Activated T-cell treated with anti-CD3 and anti-CD28 coated beads, Interleukin-2, amount 50 U/mL, for 48 hours (primary cell): Measurements from ENCODE around the gene UBE2E1.

ENCODE experiments used
- DNase-seq, 2 experiments: peaks; one replicate each; pipeline ENCODE4 v3.0.0-alpha.2; 2020

Gene UBE2E1

DNA sequence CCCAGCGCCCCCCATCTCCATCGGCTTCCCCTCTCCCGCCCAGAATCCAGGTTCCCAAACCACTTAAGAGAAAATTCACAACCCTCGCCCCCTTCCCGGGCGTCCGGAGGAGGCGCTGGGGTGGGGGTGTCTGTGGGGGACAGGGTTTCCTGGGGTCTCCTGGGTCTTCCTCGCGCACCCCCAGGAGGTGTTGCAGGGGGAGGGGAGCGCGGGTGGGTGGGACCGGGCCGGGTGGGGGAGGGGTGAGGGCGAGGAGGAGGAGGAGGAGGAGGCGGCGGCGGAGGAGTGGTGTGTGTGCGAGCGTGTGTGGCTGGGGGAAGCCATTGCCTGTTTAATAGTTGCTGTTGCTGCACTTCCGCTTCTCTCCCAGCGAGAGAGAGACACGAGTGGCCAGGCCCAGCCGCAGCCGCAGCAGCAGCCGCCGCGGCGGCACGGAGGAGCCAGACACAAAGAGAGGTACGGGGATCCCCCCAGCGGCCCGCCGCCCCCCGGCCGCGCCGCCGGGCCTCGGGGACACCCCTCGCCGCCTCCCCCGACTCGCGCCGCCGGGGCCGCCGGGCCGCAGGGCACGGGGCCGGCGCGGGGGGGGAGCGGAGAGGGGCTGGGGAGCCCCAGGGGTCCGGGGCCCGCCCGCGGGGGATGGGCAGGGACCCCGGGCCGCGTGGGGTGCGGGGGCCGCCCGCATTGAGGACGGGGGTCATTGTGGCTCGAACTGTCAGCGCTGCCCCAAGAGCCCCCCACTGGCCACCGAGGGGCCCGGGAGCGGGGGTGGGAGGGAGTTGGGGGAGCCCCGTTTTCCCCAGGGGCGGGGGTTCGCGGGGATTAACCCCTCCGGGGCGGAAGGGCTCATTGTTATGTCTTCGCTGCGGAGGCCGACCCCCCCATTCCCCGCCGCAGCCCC is at the start of gene UBE2E1:
TSS of gene UBE2E1 (plus strand) at position 323 of the 901 bp plus-strand sequence. CDS start 1,315 bp downstream, outside the sequence.
- peak; percentile 66 to 73 for DNase-seq

DNA sequence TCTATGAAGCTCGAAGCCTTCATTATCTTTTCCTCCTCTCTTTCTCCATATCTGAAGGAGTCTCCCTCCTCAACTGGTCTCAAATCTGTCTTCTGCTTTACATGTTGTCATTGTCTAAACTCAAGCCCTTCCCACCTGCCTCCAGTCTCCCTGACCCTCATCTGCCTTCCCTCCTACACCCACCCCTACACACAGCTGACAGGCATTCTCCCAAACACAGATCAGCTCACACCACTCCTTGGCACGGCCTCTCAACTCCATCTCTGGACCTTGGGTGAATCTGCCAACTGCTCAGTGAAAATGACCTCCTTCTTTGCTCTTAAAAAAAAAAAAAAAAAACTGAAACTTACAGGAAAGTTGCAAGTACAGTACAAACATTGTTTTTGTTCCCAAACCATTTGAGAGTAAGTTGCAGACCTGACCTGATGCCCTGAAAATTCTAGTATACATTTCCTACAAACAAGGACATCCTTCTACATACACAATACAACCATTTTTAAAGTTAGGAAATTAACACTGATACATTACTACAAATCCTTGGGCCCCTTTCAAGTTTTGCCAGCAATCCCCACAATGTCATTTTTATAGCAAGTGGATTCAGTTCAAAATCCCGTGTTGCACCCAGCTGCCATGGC is 49.4 kb upstream of the UBE2E1 start:
- DNase-seq: no peak

DNA sequence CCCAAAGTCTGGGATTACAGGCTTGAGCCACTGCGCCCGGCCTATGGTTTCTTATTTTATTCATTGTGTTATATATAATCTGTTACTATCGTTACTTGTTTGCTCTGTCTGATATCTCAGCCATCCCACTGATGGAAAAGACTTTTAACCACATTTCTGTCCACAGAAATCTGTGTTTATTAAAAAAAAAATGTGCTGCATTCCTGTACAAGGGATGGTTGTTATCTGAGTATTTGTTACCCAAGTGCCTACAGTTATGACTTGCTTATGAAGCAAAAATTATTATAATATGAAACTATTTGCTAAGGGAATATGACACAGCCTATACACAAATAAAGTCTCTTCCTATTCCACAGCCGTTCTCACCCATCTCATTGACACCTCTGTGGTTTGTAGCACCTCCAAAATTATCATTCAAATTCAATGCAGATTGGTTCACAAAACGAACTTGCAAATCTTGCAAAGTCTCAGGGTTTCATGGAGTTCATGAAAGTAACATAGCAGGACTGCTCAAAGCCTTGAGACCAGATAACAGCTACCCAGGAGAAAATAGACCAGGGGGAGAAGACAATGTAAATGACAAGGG is 47.4 kb upstream of the UBE2E1 start:
- DNase-seq: no peak

DNA sequence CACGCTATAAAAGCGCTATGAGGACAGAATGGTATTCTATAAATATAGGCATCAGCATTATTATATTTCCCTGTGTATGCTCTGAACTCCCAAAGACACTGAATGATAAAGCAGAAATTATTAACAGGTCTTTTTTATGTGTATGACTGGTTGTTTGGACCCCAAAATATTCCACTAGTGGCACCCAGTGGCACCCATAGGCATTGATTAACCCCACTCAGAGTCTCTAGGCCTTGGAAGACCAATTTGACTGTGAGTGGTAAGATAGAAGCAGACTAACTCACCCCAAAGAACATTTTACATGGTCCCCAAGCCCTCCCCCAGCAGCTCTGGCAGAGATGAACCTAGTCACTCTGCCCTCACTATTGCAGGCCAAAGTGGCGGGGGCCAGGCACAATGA is 45.4 kb upstream of the UBE2E1 start:
- no peak for DNase-seq

DNA sequence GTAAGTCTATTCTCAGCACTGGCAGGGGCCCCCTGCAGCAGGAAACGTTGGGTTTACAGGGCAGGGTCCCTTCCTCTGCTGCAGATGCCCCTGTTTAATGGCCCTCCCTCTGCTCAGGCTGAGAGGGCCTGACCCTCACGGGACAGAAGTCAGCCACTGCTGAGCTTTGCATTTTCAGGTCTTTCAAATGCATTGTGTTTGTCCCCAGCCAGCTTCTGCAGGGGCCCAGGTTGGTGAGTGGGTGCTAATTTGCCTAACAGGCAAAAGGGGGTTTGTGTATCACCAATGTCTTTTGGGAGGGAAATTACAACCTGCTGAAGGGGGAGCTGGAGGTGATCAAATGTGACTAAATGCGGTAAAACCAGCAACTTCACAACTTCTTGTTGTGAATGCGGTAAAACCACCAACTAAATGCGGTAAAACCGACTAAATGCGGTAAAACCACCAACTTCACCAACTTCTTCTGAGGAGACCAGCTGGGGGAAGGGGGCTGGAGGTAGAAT is 44.8 kb upstream of the UBE2E1 start:
- peak; percentile 25 to 39 for DNase-seq

DNA sequence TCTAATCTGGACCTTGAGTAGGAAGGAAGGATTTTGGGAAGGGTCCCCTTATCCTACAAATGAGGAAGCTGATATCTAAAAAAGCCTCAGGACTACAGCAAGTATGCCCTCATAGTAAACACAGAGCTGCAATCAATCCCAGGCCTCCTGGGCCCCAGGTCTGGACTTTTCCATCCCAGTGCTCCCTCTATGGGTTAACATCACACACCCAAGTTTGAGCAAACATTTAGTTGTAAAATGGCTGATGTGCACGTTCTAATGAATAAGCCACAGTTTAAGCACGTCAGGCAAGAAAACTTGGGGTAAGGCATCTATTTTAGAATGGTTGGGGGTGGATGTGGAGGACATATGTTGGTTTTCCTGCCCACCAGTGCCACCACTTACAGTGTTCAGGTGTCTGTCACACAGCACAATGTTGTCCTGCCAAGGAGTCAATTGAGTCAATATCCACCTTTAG is 44.3 kb upstream of the UBE2E1 start:
- peak in 1 of 2 experiments; percentile 20 for DNase-seq

DNA sequence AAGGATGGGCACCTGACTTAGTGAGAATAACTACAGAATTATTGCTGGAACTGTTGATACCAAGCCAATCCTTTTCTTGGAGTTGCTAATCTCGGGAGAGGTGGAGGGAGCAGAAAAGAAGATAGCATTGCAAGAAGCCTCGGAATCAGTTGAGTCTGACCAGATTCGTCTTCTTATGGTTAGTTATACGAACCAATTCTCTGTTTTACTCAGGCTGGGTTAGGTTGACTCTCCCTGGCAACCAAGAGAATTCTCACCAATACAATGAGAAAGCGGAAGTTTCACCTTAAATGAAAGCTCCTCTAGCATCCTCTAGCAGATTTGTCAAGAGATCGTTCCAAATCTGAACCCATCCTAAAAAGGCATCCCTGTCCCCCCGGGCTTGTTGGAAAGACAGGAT is 43.5 kb upstream of the UBE2E1 start:
- peak in 1 of 2 experiments; percentile 28 for DNase-seq

DNA sequence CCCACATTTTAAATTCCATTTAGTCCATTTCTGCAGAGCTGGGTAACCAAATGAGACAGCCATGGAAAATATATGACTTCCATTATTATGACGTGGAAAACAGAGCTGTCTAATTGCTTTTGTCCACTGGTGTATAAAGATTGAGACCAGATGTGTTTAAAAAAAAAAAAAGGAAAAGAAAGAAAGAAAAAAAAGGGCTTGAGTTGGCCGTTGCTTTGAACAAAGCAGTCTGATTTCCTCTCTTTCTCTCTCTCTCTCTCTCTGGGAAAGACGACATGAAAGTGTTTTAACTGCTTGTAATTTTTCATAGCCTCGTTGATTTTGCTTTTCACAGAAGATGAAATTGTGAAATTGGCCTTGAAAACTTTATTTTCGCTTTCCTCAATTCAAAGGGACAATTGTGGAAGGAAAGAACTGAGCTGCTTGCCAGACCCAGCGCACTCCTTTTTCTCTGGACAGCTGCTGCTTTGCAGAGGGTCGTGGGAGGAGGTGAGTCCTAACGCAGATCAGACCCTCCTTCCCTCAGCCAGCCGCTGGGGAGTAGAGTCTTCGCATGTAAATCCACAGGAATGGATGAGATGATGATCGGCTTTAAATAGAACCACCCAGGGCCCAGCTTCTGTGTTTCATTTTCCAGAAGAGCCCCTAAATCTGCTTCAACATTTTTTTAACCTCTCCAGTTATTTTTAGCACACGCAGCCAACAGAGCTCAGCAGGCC is 42.8 kb upstream of the UBE2E1 start:
- DNase-seq: no peak

DNA sequence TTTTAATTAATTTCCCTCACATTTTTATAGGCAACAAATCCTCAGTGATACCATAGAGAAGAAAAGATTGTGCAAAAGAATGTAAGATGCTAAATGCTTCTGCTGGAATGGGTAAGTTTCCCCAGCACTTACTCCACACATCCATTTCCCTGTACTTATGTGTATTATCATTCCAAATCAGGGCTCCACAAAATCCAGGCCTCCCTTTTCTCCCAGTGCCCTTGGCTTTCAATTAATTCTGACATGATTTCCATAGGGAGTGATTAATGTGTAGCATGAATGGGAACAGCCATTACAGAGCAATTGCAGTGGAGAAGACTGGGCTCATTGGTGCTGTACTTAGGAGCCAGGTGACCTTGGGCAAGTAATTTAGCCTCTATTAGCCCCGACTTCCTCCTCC is 41.3 kb upstream of the UBE2E1 start:
- no peak for DNase-seq

DNA sequence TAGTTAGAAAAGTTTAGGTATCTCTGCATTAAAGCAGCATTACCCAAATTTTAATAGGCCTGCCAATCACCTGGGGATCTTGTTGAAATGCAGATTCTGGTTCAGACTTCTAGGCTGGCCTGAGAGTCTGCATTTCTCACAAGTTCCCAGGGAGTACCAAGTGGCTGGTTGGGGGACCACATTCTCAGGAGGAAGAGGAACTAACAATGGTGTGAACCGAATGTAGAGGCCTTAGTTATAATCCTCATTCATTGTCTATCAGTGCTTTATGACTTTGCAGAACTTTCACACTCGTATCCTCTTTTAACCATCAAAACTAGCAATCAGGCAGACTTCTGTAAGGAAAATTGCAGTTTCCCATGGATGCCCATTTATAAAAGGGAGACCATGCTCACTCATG is 38.2 kb upstream of the UBE2E1 start:
- DNase-seq: no peak

DNA sequence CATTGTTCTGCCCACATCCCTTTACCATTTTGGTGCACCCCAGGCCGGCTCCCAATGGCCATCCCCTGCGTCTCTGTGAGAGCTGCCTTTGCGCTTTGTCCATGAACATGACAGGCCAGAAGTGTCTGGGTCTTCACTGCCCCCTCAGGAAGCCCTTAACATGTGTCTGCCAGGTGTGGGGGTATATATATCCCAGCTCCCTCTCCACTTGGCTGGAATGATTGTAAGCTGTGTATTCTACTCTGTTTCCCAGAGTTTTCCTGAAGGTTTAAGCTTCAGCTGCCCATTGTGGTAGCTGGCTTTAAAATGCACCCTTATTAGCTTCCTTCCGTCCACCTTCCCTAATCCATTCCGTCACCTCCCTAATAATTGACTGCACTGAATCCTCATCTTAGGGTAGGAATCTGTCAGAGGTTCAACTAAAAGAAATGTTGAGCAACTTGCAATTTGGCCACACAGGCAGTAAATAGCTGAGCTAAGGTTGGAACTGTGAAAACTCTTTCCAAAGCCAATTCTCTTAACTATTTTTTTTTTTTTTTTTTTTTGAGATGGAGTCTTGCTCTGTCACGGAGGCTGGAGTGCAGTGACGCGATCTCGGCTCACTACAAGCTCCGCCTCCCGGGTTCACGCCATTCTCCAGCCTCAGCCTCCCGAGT is 30.4 kb upstream of the UBE2E1 start:
- no peak for DNase-seq

DNA sequence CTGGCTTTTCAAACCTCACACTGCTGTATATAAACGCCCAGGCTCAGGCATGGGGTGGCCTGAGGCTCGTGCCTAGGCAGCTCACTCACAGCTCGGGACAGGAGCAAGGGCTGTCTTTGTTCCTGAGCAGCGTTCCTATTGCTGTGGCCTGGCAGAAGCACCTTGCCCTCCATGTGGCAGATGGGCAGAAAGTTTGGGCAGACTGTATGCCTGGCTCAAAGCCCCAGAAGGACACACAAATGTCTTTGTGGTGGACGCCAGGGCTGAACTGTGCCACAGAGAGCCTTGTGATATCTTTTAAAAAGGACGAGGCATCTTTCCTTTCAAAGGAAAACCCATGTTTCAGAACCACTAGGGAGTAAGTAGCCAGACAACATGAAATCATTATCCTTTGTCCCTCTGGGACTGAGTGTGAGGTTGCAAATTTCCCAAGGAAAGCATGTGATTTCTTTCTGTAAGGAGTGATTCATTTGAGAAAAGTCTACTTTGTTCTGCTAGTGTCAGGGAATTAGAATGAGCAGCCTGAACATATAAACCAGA is 29.3 kb upstream of the UBE2E1 start:
- no peak for DNase-seq

DNA sequence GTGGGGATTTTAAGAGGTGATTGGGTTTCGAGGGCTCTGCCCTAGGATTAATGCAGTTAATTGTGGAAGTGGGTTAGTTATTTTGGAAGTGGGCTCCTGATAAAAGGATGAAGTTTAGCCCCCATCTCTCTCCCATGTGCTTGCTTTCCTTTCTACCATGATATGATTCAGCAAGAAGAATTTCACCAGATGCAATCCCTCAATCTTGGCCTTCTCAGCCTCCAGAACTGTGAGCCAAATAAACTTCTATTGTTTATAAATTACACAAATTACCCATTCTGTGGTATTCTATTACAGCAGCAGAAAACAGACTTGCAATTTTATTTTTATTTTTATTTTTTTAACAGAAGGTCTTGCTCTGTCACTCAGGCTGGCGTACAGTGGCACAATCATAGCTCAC is 27.3 kb upstream of the UBE2E1 start:
- DNase-seq: no peak

DNA sequence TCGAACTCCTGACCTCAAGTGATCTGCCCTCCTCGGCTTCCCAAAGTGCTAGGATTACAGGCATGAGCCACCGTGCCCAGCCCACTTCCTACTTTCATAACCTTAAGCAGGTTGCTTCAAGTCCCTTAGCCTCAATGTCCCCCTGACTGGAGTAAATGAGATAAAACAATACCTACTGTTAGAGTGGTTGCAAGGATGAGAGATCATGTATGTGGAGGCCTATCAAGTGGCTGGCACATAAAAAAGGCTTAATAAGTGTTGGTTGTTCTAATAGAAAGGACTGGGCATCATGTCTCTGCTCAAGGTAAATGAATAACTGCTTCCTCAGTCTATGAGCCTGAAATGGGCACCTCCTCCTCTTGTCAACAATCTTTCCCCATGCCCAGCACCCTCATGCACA is 25.9 kb upstream of the UBE2E1 start:
- no peak for DNase-seq

DNA sequence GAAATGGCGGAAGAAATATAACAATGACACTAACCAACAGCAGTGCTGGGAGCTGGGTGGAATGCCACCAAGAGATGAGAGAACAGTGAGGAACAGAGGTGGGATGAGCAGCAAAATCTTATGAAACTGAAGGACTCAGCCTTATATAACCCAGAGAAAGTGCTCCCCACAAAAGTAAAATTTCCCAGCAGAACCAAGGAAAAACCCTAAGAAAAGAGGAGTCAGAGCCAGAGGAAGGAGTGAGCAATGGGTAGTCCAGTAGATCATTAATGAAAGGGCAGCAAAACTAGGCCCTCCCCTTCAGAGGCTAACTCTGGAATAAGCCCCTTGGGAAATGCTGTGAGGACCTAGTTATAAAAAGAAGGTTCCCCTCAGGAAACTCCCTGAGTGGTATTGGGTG is 24.7 kb upstream of the UBE2E1 start:
- no peak for DNase-seq

DNA sequence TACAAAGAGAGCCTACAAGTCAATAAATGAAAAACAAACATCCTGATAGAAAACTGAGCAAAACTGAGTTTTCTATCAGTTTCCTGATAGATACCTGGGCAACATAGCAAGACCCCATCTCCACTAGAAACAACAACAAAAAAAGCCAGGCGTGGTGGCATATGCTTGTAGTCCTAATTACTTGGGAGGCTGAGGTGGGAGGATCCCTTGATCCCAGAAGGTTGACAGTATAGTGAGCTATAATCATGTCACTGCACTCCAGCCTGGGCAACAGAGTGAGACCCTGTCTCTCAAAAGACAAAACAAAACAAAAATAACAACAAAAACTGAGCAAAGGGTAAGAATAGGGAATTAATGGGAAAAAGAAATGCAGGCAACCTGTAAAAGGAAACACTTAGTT is 23.9 kb upstream of the UBE2E1 start:
- no peak for DNase-seq

DNA sequence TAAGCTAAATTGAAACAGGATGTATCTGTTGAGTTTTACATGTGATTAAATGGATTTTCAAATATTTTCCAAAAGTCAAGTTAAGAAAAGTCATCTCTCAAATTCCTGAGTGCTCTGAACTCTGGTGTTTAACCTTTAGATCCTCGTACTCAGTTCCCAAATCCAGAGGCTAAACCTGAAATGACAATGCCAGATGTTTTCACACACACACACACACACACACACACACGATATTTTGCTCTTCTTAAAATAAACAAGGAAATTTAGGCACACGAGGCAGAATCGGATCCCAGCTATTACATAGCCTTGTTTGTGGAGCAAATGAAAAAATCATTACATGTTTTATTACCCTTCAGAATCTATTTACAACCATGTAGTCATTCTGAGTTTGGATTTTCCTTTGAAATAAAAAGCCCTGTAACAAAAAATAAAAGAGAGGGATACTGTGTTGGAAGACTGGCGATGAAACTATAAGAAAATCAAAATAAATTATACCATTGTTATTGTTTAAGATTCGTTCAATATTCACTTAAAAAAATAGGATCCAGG is 20.6 kb upstream of the UBE2E1 start:
- DNase-seq: no peak

DNA sequence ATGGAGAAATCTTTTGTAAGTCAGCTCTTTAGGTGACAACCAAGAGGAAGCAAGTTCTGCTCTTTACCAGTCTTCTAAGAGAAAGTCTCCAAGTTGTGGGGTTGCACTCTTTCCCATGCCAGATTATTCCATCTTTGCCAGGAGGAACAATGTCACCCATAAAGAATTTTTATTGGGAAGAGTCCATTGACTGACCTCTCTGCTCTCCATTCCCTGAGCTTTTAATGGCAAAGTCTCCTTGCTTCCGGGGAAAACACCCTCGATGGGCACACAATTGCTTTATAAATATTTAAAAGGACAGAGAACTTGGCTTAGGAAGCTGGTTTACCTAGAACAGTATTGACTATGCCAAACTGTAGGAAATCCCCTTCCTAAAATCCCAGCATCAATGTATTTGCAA is 19.9 kb upstream of the UBE2E1 start:
- DNase-seq: no peak

DNA sequence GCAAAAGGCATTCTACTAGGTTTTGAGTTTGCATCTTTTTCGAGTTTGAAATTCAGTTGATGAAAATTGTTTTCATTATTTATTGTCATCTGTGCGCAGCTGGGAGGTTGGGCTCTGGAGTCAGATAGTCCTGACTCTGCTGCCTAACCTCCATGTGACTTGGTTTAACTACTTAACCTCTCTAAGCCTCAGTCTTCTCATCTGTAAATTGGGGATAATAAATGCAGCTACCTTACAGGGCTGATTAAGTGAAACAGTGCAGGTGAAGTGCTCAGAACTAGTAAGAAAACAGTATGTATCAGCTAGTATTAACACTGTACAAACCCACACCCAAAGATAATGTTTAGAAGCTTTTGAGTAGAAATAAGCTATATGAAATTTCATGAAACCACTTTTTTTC is 14.1 kb upstream of the UBE2E1 start:
- no peak for DNase-seq

DNA sequence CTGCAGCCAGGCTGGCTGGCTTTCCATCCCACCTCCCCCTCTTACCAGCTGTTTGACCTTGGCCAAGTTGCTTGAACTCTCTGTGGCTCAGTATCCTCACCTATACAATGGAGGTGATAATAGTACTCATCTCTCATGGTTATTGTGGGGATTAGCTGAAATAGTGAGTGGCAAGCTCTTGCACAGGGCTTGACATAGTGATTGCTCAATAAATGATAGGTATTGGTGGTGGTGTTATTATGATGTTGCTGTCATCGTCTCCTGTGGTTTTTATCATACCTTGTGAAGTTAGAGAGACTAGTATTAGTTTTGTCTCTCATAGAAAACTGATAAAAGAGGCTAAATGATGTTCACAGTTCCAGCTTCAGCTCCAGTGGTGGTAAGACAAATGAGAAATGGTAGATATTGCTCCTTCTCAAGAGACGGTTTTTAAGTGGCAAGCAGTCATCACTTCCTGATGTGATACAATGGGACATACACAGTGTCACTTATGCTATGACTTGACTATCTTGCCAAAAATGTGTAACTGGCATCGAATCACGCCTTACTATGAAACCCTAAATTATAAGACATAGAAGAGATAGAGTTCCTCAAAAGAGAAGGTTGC is 12.1 kb upstream of the UBE2E1 start:
- DNase-seq: no peak

DNA sequence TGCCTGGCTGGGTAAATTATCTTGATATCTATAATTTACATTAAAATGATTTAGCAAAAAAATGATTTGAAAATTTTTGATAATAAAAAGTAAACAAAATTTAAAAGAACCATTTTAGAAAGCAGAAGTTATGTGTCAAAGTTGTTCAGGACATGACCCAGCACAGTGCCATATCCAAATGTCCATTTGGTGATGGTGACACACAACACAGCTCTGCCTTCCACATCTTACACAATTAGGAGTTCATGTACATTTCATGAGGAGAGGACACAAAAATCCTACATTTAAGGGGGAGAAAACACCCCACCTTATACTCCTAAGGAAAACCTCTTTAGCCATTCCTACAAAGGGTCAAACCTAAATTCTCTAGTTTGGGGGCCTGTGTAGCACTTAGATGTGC is 10.7 kb upstream of the UBE2E1 start:
- DNase-seq: no peak
